Measurements from ENCODE around the gene ZNF789.

GRCh38 chr7:99428972-99429566, 43.6 kb upstream of the ZNF789 start:
- TF ChIP-seq CTCF (IDR thresholded peaks at IDR 0.05) = no peak
- TF ChIP-seq POLR2A (IDR thresholded peaks at IDR 0.05) = no peak

Data from suprapubic skin (tissue), 3 donors.